Suprapubic skin (tissue), 4 donors: ENCODE data around the gene KTN1. TPM values are rescaled to one million over a fixed set of nuclear protein-coding genes. Genes with fewer than 3 reads are reported as not detected.

Source experiments
- DNase-seq, 2 donors: peaks; one replicate each; pipeline ENCODE4 v3.0.0-alpha.2; 2019; ENCODE audit warnings: low spot score in 2 of 2
- H3K27ac ChIP-seq: fragments of 200-600 bp; sonication (generic); one replicate; pipeline ENCODE4 v1.5.1; 2019
- H3K27me3 ChIP-seq: fragments of 200-600 bp; sonication (generic); one replicate; pipeline ENCODE4 v1.5.1; 2019
- H3K36me3 ChIP-seq: fragments of 200-600 bp; sonication (generic); one replicate; pipeline ENCODE4 v1.5.1; 2019
- H3K4me1 ChIP-seq: fragments of 200-600 bp; sonication (generic); one replicate; pipeline ENCODE4 v1.5.1; 2019
- H3K4me3 ChIP-seq: fragments of 200-600 bp; sonication (generic); one replicate; pipeline ENCODE4 v1.5.1; 2019; ENCODE audit warnings: mild to moderate bottlenecking
- H3K9me3 ChIP-seq: fragments of 200-600 bp; sonication (generic); one replicate; pipeline ENCODE4 v1.5.1; 2019
- CTCF ChIP-seq, 2 donors: fragments of 200-600 bp in 1 of 2; fragments of 450-650 bp in 1 of 2; sonication (generic) in 1 of 2; IDR thresholded peaks; one replicate each; pipeline ENCODE4 v1.5.1; 2016 to 2019; ENCODE audit warnings: antibody characterized with exemption in 2 of 2, mild to moderate bottlenecking in 1 of 2, moderate library complexity in 1 of 2
- EP300 ChIP-seq: sonication (generic); formaldehyde crosslinking; IDR thresholded peaks from one replicate; pipeline ENCODE4 v1.6.1; 2017; ENCODE audit warnings: antibody characterized with exemption
- POLR2A ChIP-seq, 2 donors: fragments of 450-650 bp; IDR thresholded peaks; one replicate each; pipeline ENCODE4 v1.6.1; 2017; ENCODE audit warnings: antibody characterized with exemption in 2 of 2, mild to moderate bottlenecking in 2 of 2, moderate library complexity in 2 of 2
- POLR2AphosphoS5 ChIP-seq, 3 donors: sonication (generic); formaldehyde crosslinking; IDR thresholded peaks; one replicate each; pipeline ENCODE4 v1.6.1; 2017; ENCODE audit warnings: antibody characterized with exemption in 3 of 3
- WGBS: methylation state at CpG from one replicate; pipeline ENCODE4 v1.1.5; 2018; 5-methylcytosine and 5-hydroxymethylcytosine counted together
- total RNA-seq, 4 donors: library from RNA; depleted of rRNA; stranded (reverse); fragments of >200 nt; gene quantifications; one replicate each; pipeline ENCODE4 v1.1.0, GENCODE V29; 2016

Gene KTN1
- total RNA-seq, 4 donors from 2014 or later: 89.7 to 147 (median 114) TPM

GRCh38 chr14:55545779-55546178, 34.2 kb upstream of the KTN1 start:
- H3K4me1 ChIP-seq: peaks cover 7% of the 10 kb centered on the region
- no peak overlapping the region for H3K27ac ChIP-seq
- no peak for DNase-seq
- no peak overlapping the region for H3K4me3 ChIP-seq
- WGBS: 72% methylated on average over 1 of the region's 1 CpG
- H3K36me3 ChIP-seq: no peaks in the 10 kb centered on the region
- H3K9me3 ChIP-seq: no peaks in the 10 kb centered on the region
- TF ChIP-seq POLR2AphosphoS5 (IDR thresholded peaks at IDR 0.05) (no peak), CTCF (IDR thresholded peaks at IDR 0.05) (no peak), EP300 (no peak), POLR2A (IDR thresholded peaks at IDR 0.05) (no peak)
- H3K27me3 ChIP-seq: no peaks in the 10 kb centered on the region

GRCh38 chr14:55546212-55546874, 33.7 kb upstream of the KTN1 start:
- DNase-seq: no peak
- Histone ChIP-seq H3K4me1 (peaks cover 1% of the 10 kb centered on the region), H3K4me3 (no peak overlapping the region), H3K36me3 (no peaks in the 10 kb centered on the region), H3K27me3 (no peaks in the 10 kb centered on the region), H3K27ac (no peak overlapping the region), H3K9me3 (no peaks in the 10 kb centered on the region)
- WGBS: 96% methylated on average over 3 of the region's 3 CpGs
- TF ChIP-seq CTCF (IDR thresholded peaks at IDR 0.05) (no peak), EP300 (no peak), POLR2AphosphoS5 (IDR thresholded peaks at IDR 0.05) (no peak), POLR2A (IDR thresholded peaks at IDR 0.05) (no peak)

GRCh38 chr14:55547650-55548315, 32.2 kb upstream of the KTN1 start:
- DNase-seq: no peak
- no peaks in the 10 kb centered on the region for H3K36me3 ChIP-seq
- 88% methylated on average over 3 of the region's 3 CpGs for WGBS
- no peak overlapping the region for H3K27ac ChIP-seq
- H3K9me3 ChIP-seq: no peaks in the 10 kb centered on the region
- TF ChIP-seq POLR2A (IDR thresholded peaks at IDR 0.05) (no peak), EP300 (no peak), CTCF (IDR thresholded peaks at IDR 0.05) (no peak), POLR2AphosphoS5 (IDR thresholded peaks at IDR 0.05) (no peak)
- H3K4me1 ChIP-seq: no peaks in the 10 kb centered on the region
- no peak overlapping the region for H3K4me3 ChIP-seq
- H3K27me3 ChIP-seq: no peaks in the 10 kb centered on the region

- H3K4me1 ChIP-seq: peaks cover 8% of the 10 kb centered on the region
- no peaks in the 10 kb centered on the region for H3K27me3 ChIP-seq
- no peak overlapping the region for H3K4me3 ChIP-seq
- H3K9me3 ChIP-seq: no peaks in the 10 kb centered on the region
- TF ChIP-seq CTCF (IDR thresholded peaks at IDR 0.05): no peak
- no peak overlapping the region for H3K27ac ChIP-seq
- H3K36me3 ChIP-seq: no peaks in the 10 kb centered on the region
- no peak for DNase-seq
- WGBS: 71% methylated on average over 2 of the region's 2 CpGs
Observed at GRCh38 chr14:55553791-55554190, 26.2 kb upstream of the KTN1 start.

GRCh38 chr14:55556929-55557623, 22.9 kb upstream of the KTN1 start:
- H3K4me3 ChIP-seq: no peak overlapping the region
- no peaks in the 10 kb centered on the region for H3K36me3 ChIP-seq
- H3K9me3 ChIP-seq: no peaks in the 10 kb centered on the region
- DNase-seq: peak in 1 of 2 donors; percentile 78
- H3K27me3 ChIP-seq: no peaks in the 10 kb centered on the region
- WGBS: 32% methylated on average over 3 of the region's 3 CpGs
- no peak overlapping the region for H3K27ac ChIP-seq
- peaks cover 8% of the 10 kb centered on the region for H3K4me1 ChIP-seq
- TF ChIP-seq EP300 (no peak), POLR2AphosphoS5 (IDR thresholded peaks at IDR 0.05) (no peak), POLR2A (IDR thresholded peaks at IDR 0.05) (no peak), CTCF (IDR thresholded peaks at IDR 0.05) (no peak)
